H1 (cell line): ENCODE data around the gene ARNT2.

Experiments used
- CTCF ChIP-seq, 3 experiments: IDR thresholded peaks; 1 replicate in 2 of 3; 2 replicates in 1 of 3; pipeline versions ENCODE4 v1.5.1 to v1.6.1; 2011; ENCODE audit warnings: low read length in 3 of 3, mild to moderate bottlenecking in 3 of 3, inconsistent platforms in 2 of 3, low read depth in 1 of 3, moderate library complexity in 1 of 3; ENCODE audit not compliant: insufficient read depth in 1 of 3; ENCODE audit errors: control extremely low read depth in 1 of 3
- POLR2A ChIP-seq, 2 experiments: IDR thresholded peaks; 1 replicate in 1 of 2; 2 replicates in 1 of 2; pipeline ENCODE4 v1.6.1; 2011; ENCODE audit warnings: low read depth in 2 of 2, low read length in 2 of 2, mild to moderate bottlenecking in 2 of 2; ENCODE audit errors: control extremely low read depth in 1 of 2

GRCh38 chr15:80461356-80462095, 57.3 kb downstream of the ARNT2 start:
- TF ChIP-seq CTCF (IDR thresholded peaks at IDR 0.05; ENCODE audit: control extremely low read depth in 1 of 3, insufficient read depth in 1 of 3, low read depth in 1 of 3, low read length in 3 of 3) (no peak), POLR2A (IDR thresholded peaks at IDR 0.05; ENCODE audit: control extremely low read depth in 1 of 2, low read depth in 2 of 2, low read length in 2 of 2) (no peak)
